ENCODE data around the gene GSTT2. TPM values are rescaled to one million over a fixed set of nuclear protein-coding genes. Genes with fewer than 3 reads are reported as not detected.

Gene GSTT2
- total and polyA plus RNA-seq, 5 donors from 2014 or later: not detected

GRCh38 chr22:24027991-24028390, 48.1 kb downstream of the GSTT2 start:
- DNase-seq (no peak), ATAC-seq (ENCODE audit: low read depth in 2 of 2) (no peak)
- H3K4me1 ChIP-seq (ENCODE audit: control insufficient read depth, insufficient read depth, low read length, poor library complexity, severe bottlenecking): peaks cover 10% of the 10 kb centered on the region
- no peaks in the 10 kb centered on the region for H3K27me3 ChIP-seq (ENCODE audit: control insufficient read depth, insufficient read depth, low read length)
- Mint-ChIP-seq H3K4me1 (peaks cover 10 to 66% (median 32%) of the 10 kb centered on the region in 4 donors), H3K9me3 (peaks cover 0 to 3% (median 0%) of the 10 kb centered on the region in 7 donors), H3K27me3 (no peaks in the 10 kb centered on the region), H3K36me3 (peaks cover 23% of the 10 kb centered on the region), H3K27ac (no peak overlapping the region), H3K4me3 (no peak overlapping the region)
- H3K9me3 ChIP-seq (ENCODE audit: control insufficient read depth in 2 of 2, low read length in 2 of 2): no peaks in the 10 kb centered on the region
- H3K27ac ChIP-seq (ENCODE audit: insufficient read depth, low read length, poor library complexity, severe bottlenecking): no peak overlapping the region
- peaks cover 12% of the 10 kb centered on the region for H3K36me3 ChIP-seq (ENCODE audit: control insufficient read depth, insufficient read depth, low read length)
- no peak overlapping the region for H3K4me3 ChIP-seq (ENCODE audit: low read depth, low read length)

- Mint-ChIP-seq H3K27ac (peak overlapping the region in 1 of 3 donors; percentile 28), H3K9me3 (peaks cover 0 to 3% (median 0%) of the 10 kb centered on the region in 7 donors), H3K4me1 (peaks cover 10 to 64% (median 29%) of the 10 kb centered on the region in 4 donors), H3K27me3 (no peaks in the 10 kb centered on the region), H3K4me3 (no peak overlapping the region), H3K36me3 (peaks cover 20% of the 10 kb centered on the region)
- DNase-seq (peak in 1 of 3 donors; percentile 13), ATAC-seq (ENCODE audit: low read depth in 2 of 2) (no peak)
- no peak overlapping the region for H3K4me3 ChIP-seq (ENCODE audit: low read depth, low read length)
- H3K9me3 ChIP-seq (ENCODE audit: control insufficient read depth in 2 of 2, low read length in 2 of 2): no peaks in the 10 kb centered on the region
- H3K4me1 ChIP-seq (ENCODE audit: control insufficient read depth, insufficient read depth, low read length, poor library complexity, severe bottlenecking): peaks cover 6% of the 10 kb centered on the region
- peaks cover 12% of the 10 kb centered on the region for H3K36me3 ChIP-seq (ENCODE audit: control insufficient read depth, insufficient read depth, low read length)
- no peak overlapping the region for H3K27ac ChIP-seq (ENCODE audit: insufficient read depth, low read length, poor library complexity, severe bottlenecking)
- H3K27me3 ChIP-seq (ENCODE audit: control insufficient read depth, insufficient read depth, low read length): no peaks in the 10 kb centered on the region
Measured at GRCh38 chr22:24028533-24028932, 48.6 kb downstream of the GSTT2 start.

GRCh38 chr22:24029304-24029703, 49.4 kb downstream of the GSTT2 start:
- Mint-ChIP-seq H3K4me1 (peaks cover 10 to 63% (median 28%) of the 10 kb centered on the region in 4 donors), H3K27ac (peak overlapping the region in 1 of 3 donors; percentile 52), H3K36me3 (peaks cover 19% of the 10 kb centered on the region), H3K4me3 (no peak overlapping the region), H3K27me3 (no peaks in the 10 kb centered on the region), H3K9me3 (peaks cover 0 to 2% (median 0%) of the 10 kb centered on the region in 7 donors)
- Histone ChIP-seq H3K36me3 (ENCODE audit: control insufficient read depth, insufficient read depth, low read length) (peaks cover 12% of the 10 kb centered on the region), H3K4me3 (ENCODE audit: low read depth, low read length) (no peak overlapping the region), H3K27ac (ENCODE audit: insufficient read depth, low read length, poor library complexity, severe bottlenecking) (no peak overlapping the region), H3K9me3 (ENCODE audit: control insufficient read depth in 2 of 2, low read length in 2 of 2) (no peaks in the 10 kb centered on the region), H3K27me3 (ENCODE audit: control insufficient read depth, insufficient read depth, low read length) (no peaks in the 10 kb centered on the region), H3K4me1 (ENCODE audit: control insufficient read depth, insufficient read depth, low read length, poor library complexity, severe bottlenecking) (peaks cover 6% of the 10 kb centered on the region)
- no peak for DNase-seq
- ATAC-seq (ENCODE audit: low read depth in 2 of 2): no peak

GRCh38 chr22:24030186-24030702, 50.3 kb downstream of the GSTT2 start:
- no peak overlapping the region for H3K4me3 Mint-ChIP-seq
- H3K4me1 Mint-ChIP-seq: peaks cover 10 to 60% (median 26%) of the 10 kb centered on the region in 4 donors
- Histone ChIP-seq H3K4me1 (ENCODE audit: control insufficient read depth, insufficient read depth, low read length, poor library complexity, severe bottlenecking) (peaks cover 6% of the 10 kb centered on the region), H3K27ac (ENCODE audit: insufficient read depth, low read length, poor library complexity, severe bottlenecking) (no peak overlapping the region), H3K9me3 (ENCODE audit: control insufficient read depth in 2 of 2, low read length in 2 of 2) (no peaks in the 10 kb centered on the region), H3K36me3 (ENCODE audit: control insufficient read depth, insufficient read depth, low read length) (peaks cover 13% of the 10 kb centered on the region), H3K4me3 (ENCODE audit: low read depth, low read length) (no peak overlapping the region), H3K27me3 (ENCODE audit: control insufficient read depth, insufficient read depth, low read length) (no peaks in the 10 kb centered on the region)
- H3K36me3 Mint-ChIP-seq: peaks cover 20% of the 10 kb centered on the region
- H3K27ac Mint-ChIP-seq: peak overlapping the region in 1 of 3 donors; percentile 38
- H3K27me3 Mint-ChIP-seq: no peaks in the 10 kb centered on the region
- DNase-seq (no peak), ATAC-seq (ENCODE audit: low read depth in 2 of 2) (no peak)
- H3K9me3 Mint-ChIP-seq: peaks cover 0 to 2% (median 0%) of the 10 kb centered on the region in 7 donors

Other genes with a start within 250 kb of the GSTT2 start
- 2.0 TPM for gene ZNF70, start 229.0 kb upstream of the GSTT2 start, total RNA-seq
- under 1 TPM; 0.06 to 0.49 (median 0.27) TPM for gene ZNF70, start 229.0 kb upstream of the GSTT2 start, polyA plus RNA-seq
- gene VPREB3, start 225.7 kb upstream of the GSTT2 start, total RNA-seq: 0.89 TPM
- gene VPREB3, start 225.7 kb upstream of the GSTT2 start, polyA plus RNA-seq: 1 to 10 TPM in 2 of 4 donors, under 1 TPM in 1, not detected in 1; 0.74 to 4.5 (median 2.1) TPM
- gene C22orf15, start 217.1 kb upstream of the GSTT2 start, total RNA-seq: 0.96 TPM
- gene C22orf15, start 217.1 kb upstream of the GSTT2 start, polyA plus RNA-seq: 1 to 10 TPM in 1 of 4 donors, under 1 TPM in 3; 0.76 to 1.6 (median 0.85) TPM
- 30.6 TPM for gene CHCHD10, start 212.2 kb upstream of the GSTT2 start, total RNA-seq
- gene CHCHD10, start 212.2 kb upstream of the GSTT2 start, polyA plus RNA-seq: 10 to 100 TPM; 16.3 to 31.7 (median 19.8) TPM
- 0.52 TPM for gene MMP11, start 207.3 kb upstream of the GSTT2 start, total RNA-seq
- 1 to 10 TPM in 2 of 4 donors, under 1 TPM in 1, not detected in 1; 0.99 to 1.7 (median 1.0) TPM for gene MMP11, start 207.3 kb upstream of the GSTT2 start, polyA plus RNA-seq
- gene SMARCB1, start 193.2 kb upstream of the GSTT2 start, total RNA-seq: 58.4 TPM
- 10 to 100 TPM; 28.3 to 30.8 (median 29.7) TPM for gene SMARCB1, start 193.2 kb upstream of the GSTT2 start, polyA plus RNA-seq
- gene DERL3, start 141.1 kb upstream of the GSTT2 start, total RNA-seq: 1.0 TPM
- under 1 TPM in 1 of 4 donors, not detected in 3; 0.53 TPM for gene DERL3, start 141.1 kb upstream of the GSTT2 start, polyA plus RNA-seq
- 8.6 TPM for gene SLC2A11, start 122.3 kb upstream of the GSTT2 start, total RNA-seq
- gene SLC2A11, start 122.3 kb upstream of the GSTT2 start, polyA plus RNA-seq: 1 to 10 TPM; 2.5 to 4.6 (median 4.1) TPM
- 202 TPM for gene MIF, start 85.8 kb upstream of the GSTT2 start, total RNA-seq
- gene MIF, start 85.8 kb upstream of the GSTT2 start, polyA plus RNA-seq: 1,000 to 10,000 TPM; 1,100 to 1,384 (median 1,231) TPM
- gene GSTT2B, start 18.9 kb upstream of the GSTT2 start, total RNA-seq: not detected
- gene GSTT2B, start 18.9 kb upstream of the GSTT2 start, polyA plus RNA-seq: not detected
- gene DDTL, start 13.2 kb upstream of the GSTT2 start, total RNA-seq: 4.4 TPM
- gene DDTL, start 13.2 kb upstream of the GSTT2 start, polyA plus RNA-seq: 1 to 10 TPM; 1.2 to 3.2 (median 2.1) TPM
- 68.0 TPM for gene DDT, start 5.7 kb upstream of the GSTT2 start, total RNA-seq
- gene DDT, start 5.7 kb upstream of the GSTT2 start, polyA plus RNA-seq: 100 to 1,000 TPM; 117 to 142 (median 132) TPM
- gene GSTT4, start 25.3 kb downstream of the GSTT2 start, total RNA-seq: not detected
- not detected for gene GSTT4, start 25.3 kb downstream of the GSTT2 start, polyA plus RNA-seq
- 116 TPM for gene CABIN1, start 31.2 kb downstream of the GSTT2 start, total RNA-seq
- 1 to 10 TPM; 6.1 to 8.2 (median 7.1) TPM for gene CABIN1, start 31.2 kb downstream of the GSTT2 start, polyA plus RNA-seq
- gene SUSD2, start 201.4 kb downstream of the GSTT2 start, total RNA-seq: 0.81 TPM
- under 1 TPM in 1 of 4 donors, not detected in 3; 0.06 TPM for gene SUSD2, start 201.4 kb downstream of the GSTT2 start, polyA plus RNA-seq